WTC11 (cell line): ENCODE measurements around the gene CTNNA2. TPM values are rescaled to one million over a fixed set of nuclear protein-coding genes. Genes with fewer than 3 reads are reported as not detected.
A peak's percentile ranks its signal among the peaks of the same experiment; 100 is the strongest.

Experiments
- ATAC-seq: fragments of 200-7000 bp; cut with Tn5 transposase; 2 replicates; pipeline ENCODE4 v1.10.0; 2021; ENCODE audit warnings: mild to moderate bottlenecking, moderate library complexity
- CTCF ChIA-PET: fragments of 300-600 bp; sonication (Branson Sonifier 250); formaldehyde crosslinking; loops from one replicate; lab custom pipeline; 2021; ENCODE audit warnings: antibody characterized with exemption; lab: Charles Lee
- POLR2A ChIA-PET: fragments of 350-600 bp; sonication (Branson Sonifier 250); formaldehyde crosslinking; loops from one replicate; lab custom pipeline; 2021; ENCODE audit warnings: antibody characterized with exemption; lab: Charles Lee
- DNase-seq: peaks from one replicate; pipeline ENCODE4 v3.0.0; 2021; ENCODE audit warnings: low spot score
- H3K27ac Mint-ChIP-seq: 2 replicates; pipeline ENCODE4 v1.8.0; 2021; ENCODE audit warnings: mixed read lengths
- H3K27me3 Mint-ChIP-seq: 2 replicates; pipeline ENCODE4 v1.8.0; 2021; ENCODE audit warnings: low read depth, mild to moderate bottlenecking, moderate library complexity, mixed read lengths
- H3K36me3 Mint-ChIP-seq: 2 replicates; pipeline ENCODE4 v1.8.0; 2021; ENCODE audit warnings: mixed read lengths
- H3K4me1 Mint-ChIP-seq: 2 replicates; pipeline ENCODE4 v1.8.0; 2022; ENCODE audit warnings: mixed read lengths
- H3K4me3 Mint-ChIP-seq: 2 replicates; pipeline ENCODE4 v1.8.0; 2021; ENCODE audit warnings: mild to moderate bottlenecking, moderate library complexity, mixed read lengths
- H3K9me3 Mint-ChIP-seq: 2 replicates; pipeline ENCODE4 v1.8.0; 2021; ENCODE audit warnings: mixed read lengths
- ELF4 ChIP-seq: sonication (generic); formaldehyde crosslinking; IDR thresholded peaks from 2 replicates; pipeline ENCODE4 v1.8.1; 2022; ENCODE audit warnings: low read depth, mild to moderate bottlenecking, moderate library complexity, missing genetic modification reagents
- EMX1 ChIP-seq: fragments of 250-450 bp; sonication (Bioruptor Pico); IDR thresholded peaks from 2 replicates; pipeline ENCODE4 v1.8.0; 2021; ENCODE audit warnings: mild to moderate bottlenecking
- FOXJ3 ChIP-seq: sonication (generic); formaldehyde crosslinking; IDR thresholded peaks from 2 replicates; pipeline ENCODE4 v1.9.0; 2021; ENCODE audit warnings: missing genetic modification reagents, mild to moderate bottlenecking, borderline replicate concordance
- FOXK1 ChIP-seq: sonication (generic); formaldehyde crosslinking; IDR thresholded peaks from 2 replicates; pipeline ENCODE4 v1.8.0; 2022; ENCODE audit warnings: mild to moderate bottlenecking, moderate library complexity, missing genetic modification reagents
- HMGA2 ChIP-seq: fragments of 250-450 bp; sonication (Bioruptor Pico); IDR thresholded peaks from 2 replicates; pipeline ENCODE4 v1.4.0; 2021; ENCODE audit warnings: mild to moderate bottlenecking, moderate library complexity
- IRF2 ChIP-seq: sonication (generic); formaldehyde crosslinking; IDR thresholded peaks from 2 replicates; pipeline ENCODE4 v1.8.0; 2022; ENCODE audit warnings: low read depth, missing genetic modification reagents, borderline replicate concordance
- MXD4 ChIP-seq: fragments of 250-450 bp; sonication (Bioruptor Pico); IDR thresholded peaks from 2 replicates; pipeline ENCODE4 v1.8.0; 2021; ENCODE audit warnings: mild to moderate bottlenecking, moderate library complexity, borderline replicate concordance
- NFATC4 ChIP-seq: fragments of 250-450 bp; sonication (Bioruptor Pico); IDR thresholded peaks from 2 replicates; pipeline ENCODE4 v1.9.0; 2021; ENCODE audit warnings: mild to moderate bottlenecking
- NFYB ChIP-seq: sonication (generic); formaldehyde crosslinking; conservative IDR thresholded peaks from 2 replicates; pipeline ENCODE4 v1.8.0; 2022; ENCODE audit warnings: low read depth, missing genetic modification reagents
- OVOL2 ChIP-seq: fragments of 250-450 bp; sonication (Bioruptor Pico); IDR thresholded peaks from 2 replicates; pipeline ENCODE4 v1.9.0; 2021; ENCODE audit warnings: mild to moderate bottlenecking, borderline replicate concordance
- PRRX2 ChIP-seq: fragments of 250-450 bp; sonication (Bioruptor Pico); IDR thresholded peaks from 2 replicates; pipeline ENCODE4 v1.8.0; 2021; ENCODE audit warnings: mild to moderate bottlenecking
- ZNF219 ChIP-seq: sonication (generic); formaldehyde crosslinking; IDR thresholded peaks from 2 replicates; pipeline ENCODE4 v1.8.0; 2023; ENCODE audit warnings: missing genetic modification reagents, mild to moderate bottlenecking, borderline replicate concordance
- ZNF317 ChIP-seq: sonication (generic); formaldehyde crosslinking; IDR thresholded peaks from 2 replicates; pipeline ENCODE4 v1.8.1; 2023; ENCODE audit warnings: low read depth, mild to moderate bottlenecking, moderate library complexity, missing genetic modification reagents, borderline replicate concordance
- total RNA-seq: library from RNA; stranded (reverse); gene quantifications from 3 replicates; pipeline ENCODE4 v1.2.3, GENCODE V29; 2021
- TF ChIP-seq, protein P1 (sequence below): sonication (generic); formaldehyde crosslinking; IDR thresholded peaks from 2 replicates; pipeline ENCODE4 v1.8.0; 2022; ENCODE audit warnings: mild to moderate bottlenecking, missing genetic modification reagents
- TF ChIP-seq, protein P2 (sequence below): sonication (generic); formaldehyde crosslinking; conservative IDR thresholded peaks from 2 replicates; pipeline ENCODE4 v1.8.1; 2023; ENCODE audit warnings: mild to moderate bottlenecking, low read depth, missing genetic modification reagents, moderate library complexity

Gene CTNNA2
- total RNA-seq, 1 experiment from 2014 or later = 3.8 TPM

DNA sequence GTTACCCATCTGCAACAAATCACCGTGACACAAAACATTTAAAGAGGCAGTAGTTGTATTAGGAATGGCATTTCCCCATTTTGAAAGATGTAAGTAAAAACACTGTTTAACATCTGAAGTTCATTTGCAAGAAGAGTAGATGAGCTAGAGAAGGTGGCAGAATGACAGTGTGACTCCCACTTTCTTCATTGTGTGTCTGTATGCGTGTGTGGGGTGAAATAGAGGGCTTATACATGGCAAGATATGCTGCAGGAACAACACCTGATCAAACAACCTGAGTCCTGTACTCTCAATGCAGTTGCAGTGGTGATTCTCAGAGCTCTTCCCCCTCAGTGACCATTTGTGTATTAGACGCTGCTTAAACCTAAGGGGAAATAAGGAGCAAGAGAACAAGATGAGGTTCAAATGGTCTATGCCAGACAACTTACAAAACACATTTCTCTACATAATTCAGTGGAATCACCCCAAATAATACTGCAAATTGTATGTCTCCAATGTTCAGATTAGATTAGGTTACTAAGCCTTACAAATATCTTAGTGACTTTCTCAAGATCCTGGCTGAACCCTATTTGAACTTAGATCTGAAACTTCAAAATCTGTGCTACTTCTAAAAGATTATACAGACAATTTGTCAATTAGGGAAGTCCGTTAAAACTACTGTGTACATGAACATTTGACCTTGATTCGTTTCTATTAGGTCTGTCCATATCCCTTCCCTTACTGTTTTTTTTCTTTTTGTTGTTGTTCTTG lies 561.6 kb downstream of the CTNNA2 start:
- H3K27ac Mint-ChIP-seq = no peak overlapping the region
- H3K9me3 Mint-ChIP-seq = peaks cover 7% of the 10 kb centered on the region
- no peaks in the 10 kb centered on the region; the same call in 1 of the 2 replicates for H3K36me3 Mint-ChIP-seq
- H3K4me3 Mint-ChIP-seq = no peak overlapping the region
- H3K27me3 Mint-ChIP-seq = peaks cover 3% of the 10 kb centered on the region; the same call in 1 of the 2 replicates
- TF ChIP-seq NFATC4 (CRISPR knock-in tag) (no peak), ZNF219 (CRISPR knock-in tag) (no peak), MXD4 (CRISPR knock-in tag) (no peak), EMX1 (CRISPR knock-in tag) (no peak), ZNF317 (CRISPR knock-in tag) (no peak), FOXJ3 (CRISPR knock-in tag) (no peak), IRF2 (CRISPR knock-in tag) (no peak), OVOL2 (CRISPR knock-in tag) (no peak), PRRX2 (CRISPR knock-in tag) (no peak)
- TF ChIP-seq, protein P1, sequence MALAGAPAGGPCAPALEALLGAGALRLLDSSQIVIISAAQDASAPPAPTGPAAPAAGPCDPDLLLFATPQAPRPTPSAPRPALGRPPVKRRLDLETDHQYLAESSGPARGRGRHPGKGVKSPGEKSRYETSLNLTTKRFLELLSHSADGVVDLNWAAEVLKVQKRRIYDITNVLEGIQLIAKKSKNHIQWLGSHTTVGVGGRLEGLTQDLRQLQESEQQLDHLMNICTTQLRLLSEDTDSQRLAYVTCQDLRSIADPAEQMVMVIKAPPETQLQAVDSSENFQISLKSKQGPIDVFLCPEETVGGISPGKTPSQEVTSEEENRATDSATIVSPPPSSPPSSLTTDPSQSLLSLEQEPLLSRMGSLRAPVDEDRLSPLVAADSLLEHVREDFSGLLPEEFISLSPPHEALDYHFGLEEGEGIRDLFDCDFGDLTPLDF (CRISPR knock-in tag) = no peak
- TF ChIP-seq, protein P2, sequence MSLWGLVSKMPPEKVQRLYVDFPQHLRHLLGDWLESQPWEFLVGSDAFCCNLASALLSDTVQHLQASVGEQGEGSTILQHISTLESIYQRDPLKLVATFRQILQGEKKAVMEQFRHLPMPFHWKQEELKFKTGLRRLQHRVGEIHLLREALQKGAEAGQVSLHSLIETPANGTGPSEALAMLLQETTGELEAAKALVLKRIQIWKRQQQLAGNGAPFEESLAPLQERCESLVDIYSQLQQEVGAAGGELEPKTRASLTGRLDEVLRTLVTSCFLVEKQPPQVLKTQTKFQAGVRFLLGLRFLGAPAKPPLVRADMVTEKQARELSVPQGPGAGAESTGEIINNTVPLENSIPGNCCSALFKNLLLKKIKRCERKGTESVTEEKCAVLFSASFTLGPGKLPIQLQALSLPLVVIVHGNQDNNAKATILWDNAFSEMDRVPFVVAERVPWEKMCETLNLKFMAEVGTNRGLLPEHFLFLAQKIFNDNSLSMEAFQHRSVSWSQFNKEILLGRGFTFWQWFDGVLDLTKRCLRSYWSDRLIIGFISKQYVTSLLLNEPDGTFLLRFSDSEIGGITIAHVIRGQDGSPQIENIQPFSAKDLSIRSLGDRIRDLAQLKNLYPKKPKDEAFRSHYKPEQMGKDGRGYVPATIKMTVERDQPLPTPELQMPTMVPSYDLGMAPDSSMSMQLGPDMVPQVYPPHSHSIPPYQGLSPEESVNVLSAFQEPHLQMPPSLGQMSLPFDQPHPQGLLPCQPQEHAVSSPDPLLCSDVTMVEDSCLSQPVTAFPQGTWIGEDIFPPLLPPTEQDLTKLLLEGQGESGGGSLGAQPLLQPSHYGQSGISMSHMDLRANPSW (CRISPR knock-in tag) = no peak
- no peak for ATAC-seq
- ChIA-PET POLR2A (no interaction called here), CTCF (interaction anchor here (0.6 to 3.4 kb wide), 3 partner anchors 165 to 1079 kb away, joined by 3 to 19 read pairs (median 3); no protein-coding TSS in a partner anchor)
- no peak for DNase-seq
- no peaks in the 10 kb centered on the region for H3K4me1 Mint-ChIP-seq

DNA sequence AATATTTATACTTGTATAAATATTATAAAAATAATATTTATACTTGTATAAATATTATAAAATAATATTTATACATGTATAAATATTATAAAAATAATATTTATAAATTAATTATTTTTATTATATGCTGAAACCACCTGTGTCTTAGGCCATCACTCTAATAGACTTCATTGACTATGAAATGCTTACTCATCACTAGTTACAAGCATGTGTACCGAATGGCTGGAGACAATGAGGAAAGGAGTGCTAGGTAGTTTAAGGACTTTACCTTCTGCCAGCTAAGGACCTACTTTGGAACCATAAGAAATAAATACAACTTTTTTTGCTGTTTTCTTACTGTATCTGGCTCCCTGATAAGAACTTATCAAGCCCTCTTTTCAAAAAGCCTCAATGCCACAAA lies 562.9 kb downstream of the CTNNA2 start:
- H3K4me3 Mint-ChIP-seq = no peak overlapping the region
- peak; percentile 60; the same call in 1 of the 2 replicates for TF ChIP-seq HMGA2
- TF ChIP-seq NFYB (CRISPR knock-in tag) = no peak
- DNase-seq (no peak), ATAC-seq (no peak)
- no peaks in the 10 kb centered on the region for H3K4me1 Mint-ChIP-seq
- POLR2A ChIA-PET = no interaction called here
- no peaks in the 10 kb centered on the region; the same call in 1 of the 2 replicates for H3K36me3 Mint-ChIP-seq
- CTCF ChIA-PET = no interaction called here
- H3K27me3 Mint-ChIP-seq = peaks cover 3% of the 10 kb centered on the region; the same call in 1 of the 2 replicates
- H3K9me3 Mint-ChIP-seq = peaks cover 7% of the 10 kb centered on the region
- no peak overlapping the region for H3K27ac Mint-ChIP-seq

GRCh38 chr2:80078290-80079036 lies 565.6 kb downstream of the CTNNA2 start:
- CTCF ChIA-PET = no interaction called here
- Mint-ChIP-seq H3K4me3 (no peak overlapping the region), H3K27ac (no peak overlapping the region), H3K36me3 (no peaks in the 10 kb centered on the region; the same call in 1 of the 2 replicates), H3K27me3 (no peaks in the 10 kb centered on the region), H3K9me3 (peaks cover 7% of the 10 kb centered on the region), H3K4me1 (no peaks in the 10 kb centered on the region)
- DNase-seq (no peak), ATAC-seq (no peak)
- POLR2A ChIA-PET = no interaction called here
- TF ChIP-seq FOXK1 (CRISPR knock-in tag) (no peak), ELF4 (no peak), FOXJ3 (CRISPR knock-in tag) (no peak)
- TF ChIP-seq, all 79 proteins: peak for 0
